HTERT RPE-1 (cell line): Measurements from ENCODE around the gene SEMA3C.

Experiments
- in situ Hi-C: fragments of 300-500 bp; cut with MboI; formaldehyde crosslinking; loops from 4 replicates; pipeline ENCODE4 v1.14.3; 2020; ENCODE audit warnings: low sequenced_read_pairs

The SEMA3C gene

GRCh38 chr7:80858141-80858903 is 60.5 kb downstream of the SEMA3C start:
- in situ Hi-C loops: no loop called here

DNA sequence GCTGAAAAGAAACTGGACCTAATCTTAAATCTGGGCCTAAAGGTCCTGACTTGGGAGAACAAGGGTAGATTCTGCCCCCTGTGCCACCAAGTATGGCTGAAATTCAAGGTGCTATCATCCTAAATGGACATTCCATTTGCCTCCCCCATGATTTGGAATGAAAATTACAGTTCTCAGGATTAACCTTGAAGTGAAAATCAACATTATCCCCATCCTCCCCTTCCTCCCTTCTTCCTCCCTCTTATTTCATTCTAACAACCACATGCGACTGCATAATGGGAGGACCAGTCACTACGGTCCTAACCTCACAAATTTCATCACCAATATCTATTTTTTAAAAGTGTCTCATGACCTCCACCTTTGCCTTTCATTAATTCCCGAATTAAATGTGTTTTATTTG is 62.1 kb downstream of the SEMA3C start:
- in situ Hi-C loops: no loop called here

DNA sequence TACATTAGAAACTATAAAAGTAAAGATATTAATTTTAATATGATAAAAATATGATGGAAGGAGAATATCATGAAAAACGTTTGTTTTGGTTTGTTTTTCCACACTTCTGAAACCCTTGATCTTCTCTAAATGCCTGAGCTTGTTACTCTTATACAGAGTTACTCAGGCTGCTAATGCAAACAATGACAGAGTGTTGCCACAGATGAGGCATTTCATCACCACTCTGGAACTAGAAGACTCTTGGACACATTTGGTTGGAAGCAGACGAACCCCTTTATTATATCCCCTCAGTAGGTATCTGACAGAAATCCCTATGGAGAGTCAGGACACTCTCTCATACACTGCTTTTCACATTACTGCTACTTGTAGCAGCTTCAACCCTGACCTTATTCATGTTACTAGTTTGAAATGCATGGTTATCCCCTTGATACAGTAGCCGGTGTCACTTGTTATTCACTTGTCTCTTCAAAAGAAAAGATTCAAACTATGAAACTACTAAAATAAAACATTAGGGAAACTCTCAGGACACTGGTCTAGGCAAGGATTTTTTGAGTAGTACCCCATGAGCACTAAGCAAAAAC is 66.9 kb downstream of the SEMA3C start:
- in situ Hi-C loops: no loop called here

GRCh38 chr7:80848841-80849240 is 70.0 kb downstream of the SEMA3C start:
- in situ Hi-C loops: no loop called here

DNA sequence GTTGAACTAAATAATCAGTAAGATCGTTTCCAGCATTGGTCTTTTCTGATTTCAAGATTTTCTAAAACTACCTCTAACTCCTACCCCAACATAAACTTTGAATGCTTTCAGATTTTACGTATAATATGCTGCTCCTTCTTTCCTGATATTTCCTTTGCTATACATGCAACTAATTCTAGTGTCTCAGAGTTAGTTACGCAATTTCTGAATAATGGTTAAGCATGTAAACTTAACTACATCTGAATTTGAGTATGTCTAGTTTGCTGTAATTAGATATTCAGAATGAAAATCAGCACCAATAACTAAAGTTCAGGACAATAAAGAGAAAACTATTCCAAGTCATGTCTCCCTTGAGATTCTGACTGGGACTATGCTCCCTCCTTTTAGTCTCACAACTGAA is 71.0 kb downstream of the SEMA3C start:
- in situ Hi-C loops: no loop called here

GRCh38 chr7:80847027-80847426 is 71.8 kb downstream of the SEMA3C start:
- in situ Hi-C loops: no loop called here

- in situ Hi-C loops: no loop called here
These were observed 73.9 kb downstream of the SEMA3C start for GRCh38 chr7:80844916-80845315.

- in situ Hi-C loops: no loop called here
These were observed 75.7 kb downstream of the SEMA3C start for GRCh38 chr7:80843018-80843677.

DNA sequence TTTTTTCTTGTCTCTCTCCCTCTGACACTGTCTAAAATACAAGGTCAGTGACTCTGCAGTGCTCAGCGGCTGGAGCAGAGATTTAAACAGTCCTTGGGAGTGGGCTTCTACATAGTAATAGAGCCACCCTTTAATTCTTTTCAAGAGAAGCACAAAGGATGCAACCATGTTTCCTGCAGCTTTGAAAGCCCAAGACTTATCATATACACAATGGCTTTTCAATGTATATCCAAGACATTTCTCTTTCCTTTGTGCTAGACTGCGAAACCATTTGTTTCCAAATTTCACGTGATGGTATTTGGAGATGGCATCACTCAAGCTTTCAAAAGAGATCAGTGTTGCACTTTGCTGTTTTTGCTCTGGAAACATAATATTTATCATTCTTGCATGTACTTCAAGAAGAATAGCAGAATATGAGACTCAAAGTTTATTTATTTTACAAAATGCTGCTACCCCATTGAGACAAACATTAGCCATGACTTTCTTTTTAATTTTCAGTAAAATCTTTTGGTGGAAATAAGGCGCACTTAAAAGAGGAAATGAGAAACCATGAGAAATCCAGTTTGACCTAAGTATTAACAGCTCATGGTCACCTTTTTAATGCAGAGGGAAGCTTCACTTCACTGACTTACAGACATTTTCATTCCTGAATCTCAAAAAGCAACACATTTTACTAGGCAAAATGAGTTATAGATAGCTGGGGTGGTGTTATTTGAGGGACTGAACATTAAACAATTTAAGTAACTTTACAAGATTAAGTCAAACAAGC is 76.6 kb downstream of the SEMA3C start:
- in situ Hi-C loops: no loop called here

GRCh38 chr7:80841423-80841955 is 77.4 kb downstream of the SEMA3C start:
- in situ Hi-C loops: no loop called here

DNA sequence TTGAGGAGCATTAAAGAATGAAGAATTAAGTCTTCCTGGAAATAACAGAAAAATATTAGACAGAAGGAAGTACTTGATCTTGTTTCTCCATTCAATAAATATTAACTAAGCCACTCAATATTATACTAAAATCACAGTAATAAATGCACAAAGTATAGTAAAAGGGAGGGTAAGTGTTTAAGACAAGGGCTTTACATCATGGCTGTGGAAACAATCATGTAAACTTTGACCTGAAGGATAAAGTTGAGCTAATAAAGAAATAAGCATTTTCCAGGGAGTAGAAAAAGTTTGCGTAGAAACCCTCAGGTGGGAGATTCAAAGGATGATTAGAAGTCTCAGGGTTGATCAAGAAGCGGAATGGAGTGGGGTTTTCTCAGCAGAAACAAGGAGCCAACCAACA is 78.2 kb downstream of the SEMA3C start:
- in situ Hi-C loops: no loop called here

- in situ Hi-C loops: no loop called here
These were observed 79.0 kb downstream of the SEMA3C start for GRCh38 chr7:80839855-80840254.

DNA sequence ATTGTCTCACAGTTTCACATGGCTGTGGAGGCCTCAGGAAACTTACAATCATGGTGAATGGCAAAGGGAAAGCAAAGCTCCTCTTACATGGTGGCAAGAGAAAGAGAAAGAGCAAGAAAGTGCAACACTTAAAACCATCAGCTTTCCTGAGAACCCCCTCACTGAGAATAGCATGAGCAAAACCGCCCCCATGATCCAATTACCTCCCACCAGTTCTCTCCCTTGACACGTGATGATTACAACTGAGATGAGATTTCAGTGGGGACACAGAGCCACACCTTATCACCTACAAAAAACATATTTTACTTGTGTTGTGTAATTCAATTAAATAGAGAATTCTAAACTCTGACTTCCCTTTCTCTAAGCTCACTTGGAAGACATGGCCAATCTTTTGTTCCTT is 80.2 kb downstream of the SEMA3C start:
- in situ Hi-C loops: no loop called here

- in situ Hi-C loops: no loop called here
These were observed 81.5 kb downstream of the SEMA3C start for GRCh38 chr7:80837345-80837744.

- in situ Hi-C loops: no loop called here
These were observed 83.6 kb downstream of the SEMA3C start for GRCh38 chr7:80835251-80835650.

DNA sequence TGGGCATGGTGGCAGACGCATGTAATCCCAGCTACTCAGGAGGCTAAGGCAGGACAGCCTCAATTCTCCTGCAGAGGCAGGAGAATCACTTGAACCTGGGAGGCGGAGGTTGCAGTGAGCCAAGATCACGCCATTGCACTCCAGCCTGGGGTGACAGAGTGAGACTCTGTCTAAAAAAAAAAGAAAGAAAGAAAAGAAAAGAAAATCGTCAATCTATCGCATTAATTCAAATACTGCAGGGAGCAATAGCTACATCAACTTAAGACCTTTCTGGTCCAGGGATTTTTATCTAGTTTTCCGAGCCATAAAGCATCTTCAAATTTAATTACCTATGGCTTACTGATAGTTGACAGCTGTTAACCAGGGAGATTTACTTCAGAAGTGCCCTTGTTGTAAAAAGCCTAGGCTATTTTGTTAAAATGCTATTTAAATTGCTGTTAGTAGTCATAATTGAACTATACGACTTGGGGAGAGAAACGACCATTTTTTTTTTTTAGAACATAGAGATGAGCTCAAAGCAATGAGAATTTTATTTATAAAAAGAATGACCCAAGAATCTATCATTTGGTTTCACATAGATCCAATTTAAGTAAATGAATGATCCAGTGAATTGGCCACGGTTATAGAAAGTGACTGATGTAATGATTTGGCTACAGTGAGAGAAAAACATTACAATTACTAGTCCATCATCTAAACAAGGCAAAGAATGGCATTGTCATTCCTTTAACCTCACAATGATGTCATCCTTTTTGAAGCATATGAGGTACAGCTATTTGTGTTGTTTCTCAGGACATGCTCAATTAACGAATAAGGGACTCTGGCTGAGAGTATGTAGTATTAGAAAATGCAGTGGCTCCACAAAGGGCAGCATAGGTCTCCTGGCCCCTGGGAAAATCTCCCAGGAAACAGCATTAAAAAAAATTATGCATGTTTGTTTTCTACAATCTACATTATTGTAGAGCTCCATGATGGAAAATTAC is 85.3 kb downstream of the SEMA3C start:
- in situ Hi-C loops: no loop called here

DNA sequence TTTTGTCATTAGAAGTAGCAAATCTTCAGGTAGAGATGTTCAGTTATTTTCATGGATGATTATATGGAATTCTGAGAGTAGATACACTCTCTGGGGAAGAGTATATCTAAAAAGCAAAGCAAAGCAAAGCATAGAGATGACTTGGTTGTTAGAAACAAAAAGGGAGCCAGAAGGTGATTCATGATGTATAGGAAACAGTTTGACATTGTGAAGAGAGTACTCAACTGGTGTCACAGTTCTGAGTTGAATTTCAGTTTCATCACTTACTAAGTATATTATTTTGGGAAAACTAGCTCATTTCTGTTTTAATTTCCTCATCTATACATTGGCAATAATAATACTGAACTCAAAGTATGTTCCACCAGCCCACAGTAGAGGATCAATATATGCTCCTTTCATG is 86.8 kb downstream of the SEMA3C start:
- in situ Hi-C loops: no loop called here

GRCh38 chr7:80830584-80831285 is 88.1 kb downstream of the SEMA3C start:
- in situ Hi-C loops: no loop called here

DNA sequence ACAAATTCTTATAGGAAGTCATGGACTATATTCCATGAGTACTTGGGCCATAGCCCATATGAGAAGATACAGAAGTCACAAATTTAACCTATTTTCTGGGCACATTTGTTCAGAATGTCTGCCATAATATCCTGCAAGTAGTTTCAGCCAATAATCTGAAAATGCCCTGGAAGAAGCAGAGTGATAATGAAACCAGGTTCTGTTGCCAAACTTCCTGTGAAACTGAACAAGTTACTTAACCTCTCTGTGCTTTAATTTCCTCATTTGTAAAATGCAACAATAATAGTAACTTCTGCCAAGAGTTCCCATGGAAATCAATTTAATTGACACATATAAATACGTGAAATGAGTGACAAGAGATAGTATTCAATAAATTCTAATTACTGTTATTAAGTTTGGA is 88.8 kb downstream of the SEMA3C start:
- in situ Hi-C loops: no loop called here
